Astrocyte of the cerebellum (primary cell): ENCODE results near the gene HLA-DRB1.
"Not testable (repeated sequence)": the region's sequence is repeated elsewhere in the genome, so short reads cannot be mapped to it uniquely, and the experiment has no call there.

Experiments used
- DNase-seq: peaks from one replicate; pipeline ENCODE4 v3.0.0-alpha.2; 2011; ENCODE audit warnings: low read depth
- H3K4me3 ChIP-seq: 2 replicates; pipeline ENCODE4 v1.5.1; 2011; ENCODE audit warnings: mild to moderate bottlenecking, low read depth, low read length, moderate library complexity
- in situ Hi-C: cut with HindIII; loops from 2 replicates; pipeline ENCODE4 v1.10.0; 2017; ENCODE audit warnings: low sequenced_read_pairs
- TF ChIP-seq, protein P1 (sequence below): IDR thresholded peaks from 2 replicates; pipeline ENCODE4 v1.5.1; 2012; ENCODE audit warnings: low read length, low read depth, moderate library complexity, mild to moderate bottlenecking; ENCODE audit errors: missing control alignments

HLA-DRB1 gene

GRCh38 chr6:32581315-32582095 is 8.1 kb downstream of the HLA-DRB1 start:
- TF ChIP-seq, protein P1, sequence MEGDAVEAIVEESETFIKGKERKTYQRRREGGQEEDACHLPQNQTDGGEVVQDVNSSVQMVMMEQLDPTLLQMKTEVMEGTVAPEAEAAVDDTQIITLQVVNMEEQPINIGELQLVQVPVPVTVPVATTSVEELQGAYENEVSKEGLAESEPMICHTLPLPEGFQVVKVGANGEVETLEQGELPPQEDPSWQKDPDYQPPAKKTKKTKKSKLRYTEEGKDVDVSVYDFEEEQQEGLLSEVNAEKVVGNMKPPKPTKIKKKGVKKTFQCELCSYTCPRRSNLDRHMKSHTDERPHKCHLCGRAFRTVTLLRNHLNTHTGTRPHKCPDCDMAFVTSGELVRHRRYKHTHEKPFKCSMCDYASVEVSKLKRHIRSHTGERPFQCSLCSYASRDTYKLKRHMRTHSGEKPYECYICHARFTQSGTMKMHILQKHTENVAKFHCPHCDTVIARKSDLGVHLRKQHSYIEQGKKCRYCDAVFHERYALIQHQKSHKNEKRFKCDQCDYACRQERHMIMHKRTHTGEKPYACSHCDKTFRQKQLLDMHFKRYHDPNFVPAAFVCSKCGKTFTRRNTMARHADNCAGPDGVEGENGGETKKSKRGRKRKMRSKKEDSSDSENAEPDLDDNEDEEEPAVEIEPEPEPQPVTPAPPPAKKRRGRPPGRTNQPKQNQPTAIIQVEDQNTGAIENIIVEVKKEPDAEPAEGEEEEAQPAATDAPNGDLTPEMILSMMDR, result no peak
- no peak overlapping the region for H3K4me3 ChIP-seq
- DNase-seq, result no peak
- in situ Hi-C loops, result no loop called here

DNA sequence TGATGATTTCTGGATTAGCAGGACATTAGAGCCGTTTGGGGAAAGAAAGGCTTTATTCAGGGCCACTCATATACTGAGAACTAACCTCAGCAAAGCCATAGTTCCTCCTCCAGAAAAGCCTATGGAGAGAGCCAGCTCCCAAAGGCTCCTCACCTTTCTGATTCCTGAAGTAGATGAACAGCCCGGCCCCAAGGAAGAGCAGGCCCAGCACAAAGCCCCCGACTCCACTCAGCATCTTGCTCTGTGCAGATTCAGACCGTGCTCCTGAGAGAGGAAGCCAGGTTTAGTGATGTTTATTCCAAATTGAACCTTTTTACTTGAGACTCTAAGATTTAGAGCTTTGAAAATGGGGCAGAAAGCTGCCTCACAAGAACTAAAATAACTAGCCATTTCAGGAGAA is 9.1 kb downstream of the HLA-DRB1 start:
- no peak overlapping the region for H3K4me3 ChIP-seq
- TF ChIP-seq, protein P1, result no peak
- in situ Hi-C loops, result no loop called here
- no peak for DNase-seq

DNA sequence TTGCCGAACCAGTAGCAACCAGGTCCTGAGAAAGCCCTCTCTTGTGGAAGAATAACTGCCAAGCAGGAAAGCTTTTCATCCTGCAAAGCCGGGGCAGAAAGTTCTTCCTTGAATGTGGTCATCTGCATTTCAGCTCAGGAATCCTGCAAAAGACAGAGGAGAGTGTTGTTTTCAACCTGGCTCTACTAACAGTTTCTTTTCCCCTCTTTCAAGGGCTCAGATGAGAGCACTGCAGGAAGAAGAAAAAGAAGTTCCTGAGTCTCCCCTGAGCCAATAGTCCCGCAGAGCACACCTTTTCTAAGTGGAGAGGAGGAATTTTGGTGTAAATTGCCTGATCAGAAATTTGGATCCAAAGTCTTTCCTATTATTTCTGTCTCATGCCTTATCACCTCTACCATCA is 10.7 kb downstream of the HLA-DRB1 start:
- no peak for DNase-seq
- in situ Hi-C loops, result no loop called here
- H3K4me3 ChIP-seq, result no peak overlapping the region
- TF ChIP-seq, protein P1, result no peak

GRCh38 chr6:32577493-32577892 is 12.2 kb downstream of the HLA-DRB1 start:
- in situ Hi-C loops, DNase-seq, H3K4me3 ChIP-seq: not testable (repeated sequence)

DNA sequence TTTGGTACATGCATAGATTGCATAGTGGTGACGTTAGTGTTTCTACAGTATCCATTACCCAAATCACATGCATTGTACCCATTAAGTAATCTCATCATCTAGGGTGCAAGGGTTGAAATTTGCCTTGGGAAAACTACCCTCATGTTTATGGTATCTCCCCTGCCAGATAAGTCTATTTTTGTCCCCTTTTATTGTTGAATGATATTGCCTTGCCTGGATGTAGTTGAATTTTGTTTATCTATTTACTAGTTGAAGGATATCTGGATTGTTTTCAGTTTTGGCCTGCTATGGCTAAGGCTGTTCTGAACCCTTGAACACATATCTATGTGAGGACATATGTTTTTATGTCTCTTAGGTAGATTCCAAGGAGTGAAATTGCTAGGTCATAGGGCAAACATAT is 13.4 kb downstream of the HLA-DRB1 start:
- in situ Hi-C loops, result no loop called here
- TF ChIP-seq, protein P1, result no peak
- DNase-seq, result no peak
- H3K4me3 ChIP-seq, result no peak overlapping the region

DNA sequence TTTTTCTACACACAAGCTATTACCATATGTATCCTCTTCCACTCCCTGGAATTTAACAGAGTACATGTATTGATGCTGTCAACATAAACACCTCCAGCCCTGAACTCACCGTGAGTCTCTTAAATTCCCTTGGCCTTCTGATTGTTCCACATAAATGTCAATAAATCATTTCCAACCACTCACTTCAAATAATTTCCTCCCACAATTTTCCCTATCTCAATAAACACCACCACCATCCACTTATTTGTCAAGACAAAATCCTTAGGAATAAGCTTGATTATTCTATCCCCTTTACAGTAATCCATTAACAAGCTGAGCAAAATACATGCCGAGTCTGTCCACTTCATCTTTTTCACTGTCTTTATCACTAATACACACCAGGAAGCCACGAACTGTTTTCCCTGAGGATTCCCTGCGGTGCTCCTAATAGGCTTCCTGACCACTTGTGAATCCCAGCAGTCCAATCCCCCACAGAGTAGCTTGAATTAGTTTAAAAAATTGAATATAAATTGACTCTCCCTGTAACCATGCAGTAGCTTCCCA is 19.2 kb downstream of the HLA-DRB1 start:
- no peak for DNase-seq
- no peak overlapping the region for H3K4me3 ChIP-seq
- TF ChIP-seq, protein P1, result no peak
- in situ Hi-C loops, result no loop called here

- in situ Hi-C loops, result no loop called here
- TF ChIP-seq, protein P1, result no peak
- H3K4me3 ChIP-seq, result no peak overlapping the region
- no peak for DNase-seq
Measured at GRCh38 chr6:32568561-32568960, 21.1 kb downstream of the HLA-DRB1 start.
